Activated T-helper 2 cell treated with anti-CD3 and anti-CD28 coated beads, Interferon-gamma antibody, Interleukin-2, Interleukin-4, amounts not matched to agents 10 μg/mL and 5 μg/mL and 100 μg/mL, durations not matched to agents 14 hours and 24 hours and 36 hours (primary cell): Measurements from ENCODE around the gene UFSP1. TPM values are rescaled to one million over a fixed set of nuclear protein-coding genes. Genes with fewer than 3 reads are reported as not detected.
A peak's percentile ranks its signal among the peaks of the same experiment; 100 is the strongest.

ENCODE experiments used
- DNase-seq: peaks from one replicate; pipeline ENCODE4 v3.0.0; 2021; ENCODE audit warnings: low spot score
- H3K27ac Mint-ChIP-seq: one replicate; pipeline ENCODE4 v1.8.0; 2021; ENCODE audit warnings: mixed read lengths
- H3K27me3 Mint-ChIP-seq: one replicate; pipeline ENCODE4 v1.8.0; 2021; ENCODE audit warnings: low read depth, mixed read lengths
- H3K36me3 Mint-ChIP-seq: one replicate; pipeline ENCODE4 v1.8.0; 2021; ENCODE audit warnings: low read depth, mixed read lengths
- H3K4me1 Mint-ChIP-seq: one replicate; pipeline ENCODE4 v1.8.0; 2021; ENCODE audit warnings: low read depth, mixed read lengths
- H3K4me3 Mint-ChIP-seq: one replicate; pipeline ENCODE4 v1.8.0; 2021; ENCODE audit warnings: low read depth, mild to moderate bottlenecking, moderate library complexity, mixed read lengths
- H3K9me3 Mint-ChIP-seq: one replicate; pipeline ENCODE4 v1.8.0; 2021; ENCODE audit warnings: mixed read lengths
- intact Hi-C: fragments of 100-400 bp; cut with micrococcal nuclease; formaldehyde crosslinking; loops from one replicate; pipeline ENCODE4 v1.15.1; 2023
- total RNA-seq: library from RNA; stranded (reverse); gene quantifications from 2 replicates; pipeline ENCODE4 v1.2.3, GENCODE V29; 2022

The UFSP1 gene
- total RNA-seq, 1 donor from 2014 or later = 5.0 TPM

DNA sequence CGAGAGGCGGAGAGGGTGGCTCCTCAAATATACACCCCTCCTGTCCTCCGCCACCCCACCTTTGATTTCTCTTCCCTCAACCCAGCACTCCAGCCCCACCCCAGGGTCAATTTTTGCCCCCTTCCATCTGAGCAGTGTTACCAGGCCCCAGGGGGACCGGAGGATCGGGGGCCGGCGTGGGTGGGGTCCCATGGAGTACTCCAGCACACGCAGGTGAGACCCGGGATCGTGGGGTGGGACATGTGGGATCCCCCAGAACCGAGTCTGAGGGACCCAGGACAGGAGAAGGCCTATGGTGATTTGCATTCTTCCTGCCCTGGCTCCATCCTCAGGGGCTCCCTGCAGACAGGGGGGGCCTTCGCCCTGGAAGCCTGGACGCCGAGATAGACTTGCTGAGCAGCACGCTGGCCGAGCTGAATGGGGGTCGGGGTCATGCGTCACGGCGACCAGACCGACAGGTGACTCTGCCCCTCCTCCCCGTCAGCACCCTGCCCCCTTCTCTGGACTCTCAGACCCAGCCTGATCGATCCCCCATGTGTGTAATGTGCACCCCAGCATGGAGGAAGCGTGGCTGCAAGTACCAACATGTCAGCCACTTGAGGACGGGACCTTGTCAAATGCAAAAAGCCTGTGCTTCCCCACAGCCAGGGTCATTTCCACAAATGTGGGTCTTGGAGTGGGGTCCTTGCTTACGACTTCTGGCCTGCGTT, 21.6 kb downstream of the UFSP1 start:
- peak overlapping the region; percentile 93 for H3K27ac Mint-ChIP-seq
- H3K9me3 Mint-ChIP-seq = no peaks in the 10 kb centered on the region
- intact Hi-C loops = no loop called here
- DNase-seq = no peak
- no peaks in the 10 kb centered on the region for H3K27me3 Mint-ChIP-seq
- H3K4me1 Mint-ChIP-seq = peaks cover 8% of the 10 kb centered on the region
- peak overlapping the region; percentile 94 for H3K4me3 Mint-ChIP-seq
- H3K36me3 Mint-ChIP-seq = peaks cover 34% of the 10 kb centered on the region

DNA sequence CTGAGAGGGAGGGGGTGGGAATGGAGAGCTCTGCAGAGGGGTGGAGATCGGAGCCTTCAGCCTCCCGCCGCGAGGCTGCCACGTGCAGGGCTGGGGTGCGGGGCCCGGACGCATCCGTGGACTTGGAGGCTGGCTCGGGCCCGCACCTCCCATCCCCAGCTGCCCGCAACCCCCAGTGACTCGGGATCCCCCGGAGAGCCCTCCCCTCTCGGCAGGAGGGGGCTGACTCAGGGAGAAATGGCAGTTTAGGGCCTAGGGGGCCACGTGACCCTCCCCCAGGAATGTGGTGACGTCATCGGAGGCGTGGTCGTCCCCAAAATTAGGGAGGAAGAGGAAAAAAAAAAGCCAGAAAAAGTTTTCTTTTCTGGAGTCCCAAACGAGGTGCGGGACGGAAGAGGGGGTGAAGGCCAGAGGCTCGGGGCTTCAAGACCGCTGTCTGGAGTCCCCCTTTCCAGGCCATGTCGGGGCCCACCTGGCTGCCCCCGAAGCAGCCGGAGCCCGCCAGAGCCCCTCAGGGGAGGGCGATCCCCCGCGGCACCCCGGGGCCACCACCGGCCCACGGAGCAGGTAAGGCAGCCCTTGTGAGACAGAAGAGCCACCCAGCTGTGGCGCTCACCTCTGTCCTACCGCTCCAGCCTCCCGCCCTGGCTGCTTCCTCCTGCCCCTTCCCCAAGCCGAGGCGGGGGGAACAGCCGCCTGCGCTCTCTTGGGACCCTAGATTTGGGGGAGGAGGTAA, 22.3 kb downstream of the UFSP1 start, which contains the start of gene TRIP6:
TRIP6 (plus strand) TSS at position 348 of the 736 bp plus-strand sequence; CDS start at position 459, 111 bp downstream.
- peak within 1 kb of the TSS; percentile 93 for H3K27ac Mint-ChIP-seq
- H3K9me3 Mint-ChIP-seq = no peaks in the 10 kb centered on the region
- intact Hi-C loops = no loop called here
- H3K36me3 Mint-ChIP-seq = peaks cover 36% of the 10 kb centered on the region
- peaks cover 8% of the 10 kb centered on the region for H3K4me1 Mint-ChIP-seq
- no peaks in the 10 kb centered on the region for H3K27me3 Mint-ChIP-seq
- peak; percentile 46 for DNase-seq
- H3K4me3 Mint-ChIP-seq = peak within 1 kb of the TSS; percentile 94

DNA sequence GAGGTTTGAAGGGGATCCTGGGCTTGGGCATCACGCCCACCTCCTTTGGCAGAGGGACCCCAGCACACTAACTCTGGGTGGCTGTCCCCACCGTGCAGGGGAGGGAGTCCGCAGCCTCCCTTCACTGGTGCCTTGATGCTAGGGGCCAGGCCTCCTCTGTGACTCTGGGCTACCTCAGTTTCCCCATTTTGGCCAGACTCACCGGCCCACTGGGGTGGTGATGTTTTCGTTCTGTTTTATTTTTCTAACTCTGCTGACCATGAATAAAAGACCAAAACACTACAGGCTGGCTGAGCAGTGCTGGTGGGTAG, 22.8 kb downstream of the UFSP1 start:
- DNase-seq = no peak
- Mint-ChIP-seq H3K27me3 (no peaks in the 10 kb centered on the region), H3K27ac (peak overlapping the region; percentile 93), H3K4me3 (peak overlapping the region; percentile 94), H3K9me3 (no peaks in the 10 kb centered on the region), H3K4me1 (peaks cover 8% of the 10 kb centered on the region), H3K36me3 (peaks cover 38% of the 10 kb centered on the region)
- intact Hi-C loops = no loop called here

DNA sequence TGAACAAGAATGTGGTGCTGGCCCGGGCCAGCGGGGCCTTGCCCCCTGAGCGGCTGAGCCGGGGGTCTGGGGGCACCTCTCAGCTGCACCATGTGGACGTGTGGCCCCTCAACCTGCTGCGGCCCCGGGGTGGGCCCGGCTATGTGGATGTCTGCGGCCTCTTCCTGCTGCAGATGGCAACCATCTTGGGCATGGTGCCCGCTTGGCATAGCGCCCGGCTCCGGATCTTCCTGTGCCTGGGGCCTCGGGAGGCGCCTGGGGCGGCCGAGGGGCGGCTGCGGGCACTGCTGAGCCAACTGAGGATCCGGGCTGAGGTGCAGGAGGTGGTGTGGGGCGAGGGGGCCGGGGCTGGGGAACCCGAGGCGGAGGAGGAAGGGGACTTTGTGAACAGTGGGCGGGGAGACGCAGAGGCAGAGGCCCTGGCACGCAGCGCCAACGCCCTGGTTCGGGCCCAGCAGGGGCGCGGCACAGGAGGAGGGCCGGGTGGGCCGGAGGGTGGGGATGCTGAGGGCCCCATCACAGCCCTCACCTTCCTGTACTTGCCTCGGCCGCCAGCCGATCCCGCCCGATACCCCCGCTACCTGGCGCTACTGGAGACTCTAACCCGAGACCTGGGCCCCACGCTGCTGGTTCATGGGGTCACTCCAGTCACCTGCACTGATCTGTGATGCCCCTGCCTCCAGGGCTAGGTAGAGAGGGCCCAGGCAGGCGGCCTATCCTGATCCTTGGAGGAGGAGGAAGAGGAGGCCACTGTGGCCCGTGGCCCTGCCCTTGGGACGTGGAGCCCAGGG, 23.4 kb downstream of the UFSP1 start:
- peaks cover 8% of the 10 kb centered on the region for H3K4me1 Mint-ChIP-seq

DNA sequence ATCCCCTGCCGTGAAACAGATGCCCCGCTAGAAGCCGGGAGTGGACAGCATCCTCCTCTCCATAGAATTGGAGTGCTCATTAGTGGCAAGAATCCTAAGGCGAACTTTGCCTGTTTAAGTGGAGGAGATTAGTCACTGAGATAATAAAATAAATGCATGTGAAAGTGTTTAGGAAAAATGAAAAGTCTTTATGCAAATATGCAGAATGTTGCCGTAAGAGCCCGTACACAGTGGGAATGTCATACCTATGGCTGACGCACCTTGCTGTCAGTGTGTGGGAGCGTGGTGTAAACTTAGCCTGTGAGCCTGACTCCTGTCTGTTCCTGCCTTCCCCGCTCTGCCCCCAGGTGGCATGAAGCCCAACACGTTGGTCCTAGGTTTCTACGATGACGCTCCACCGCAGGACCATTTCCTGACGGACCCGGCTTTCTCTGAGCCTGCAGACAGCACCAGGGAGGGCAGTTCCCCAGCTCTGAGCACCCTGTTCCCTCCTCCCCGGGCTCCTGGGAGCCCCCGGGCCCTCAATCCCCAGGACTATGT, 24.1 kb downstream of the UFSP1 start:
- intact Hi-C loops = no loop called here
- no peaks in the 10 kb centered on the region for H3K27me3 Mint-ChIP-seq
- DNase-seq = no peak

More for the DNA sequence above, 23.4 kb downstream of the UFSP1 start:
- intact Hi-C loops = no loop called here
- DNase-seq = no peak
- Mint-ChIP-seq H3K27me3 (no peaks in the 10 kb centered on the region), H3K4me3 (peak overlapping the region; percentile 94), H3K36me3 (peaks cover 33% of the 10 kb centered on the region), H3K27ac (peak overlapping the region; percentile 93), H3K9me3 (no peaks in the 10 kb centered on the region)

DNA sequence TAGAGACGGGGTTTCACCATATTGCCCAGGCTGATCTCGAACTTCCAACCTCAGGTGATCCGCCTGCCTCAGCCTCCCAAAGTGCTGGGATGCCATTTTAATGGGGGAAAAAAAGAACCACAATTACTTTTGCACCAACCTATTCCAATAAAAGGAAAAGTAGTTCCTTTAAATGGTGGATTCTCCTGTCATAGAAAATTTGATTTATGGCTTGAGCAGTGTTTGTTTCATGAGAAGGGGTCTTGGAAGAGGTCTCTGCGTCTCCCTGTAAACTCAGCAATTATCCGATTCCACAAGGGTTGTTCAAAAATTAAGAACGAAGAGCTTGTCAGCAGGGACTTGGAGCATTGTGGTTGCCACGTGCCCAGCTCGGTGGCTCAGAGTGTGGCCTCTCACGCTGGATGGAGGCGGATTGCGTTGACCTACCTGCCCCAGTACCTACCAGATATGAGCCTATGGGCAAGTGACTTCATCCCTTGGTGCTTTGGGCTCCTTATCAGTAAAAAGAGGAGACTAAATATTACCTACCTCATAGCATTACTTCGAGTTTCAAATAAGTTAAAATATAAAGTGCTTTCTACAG, 25.2 kb downstream of the UFSP1 start:
- Mint-ChIP-seq H3K4me3 (no peak overlapping the region), H3K27ac (no peak overlapping the region)

More for the DNA sequence above, 24.1 kb downstream of the UFSP1 start:
- no peak overlapping the region for H3K27ac Mint-ChIP-seq
- peaks cover 34% of the 10 kb centered on the region for H3K36me3 Mint-ChIP-seq
- peaks cover 8% of the 10 kb centered on the region for H3K4me1 Mint-ChIP-seq
- H3K9me3 Mint-ChIP-seq = no peaks in the 10 kb centered on the region
- peak overlapping the region; percentile 4 for H3K4me3 Mint-ChIP-seq

DNA sequence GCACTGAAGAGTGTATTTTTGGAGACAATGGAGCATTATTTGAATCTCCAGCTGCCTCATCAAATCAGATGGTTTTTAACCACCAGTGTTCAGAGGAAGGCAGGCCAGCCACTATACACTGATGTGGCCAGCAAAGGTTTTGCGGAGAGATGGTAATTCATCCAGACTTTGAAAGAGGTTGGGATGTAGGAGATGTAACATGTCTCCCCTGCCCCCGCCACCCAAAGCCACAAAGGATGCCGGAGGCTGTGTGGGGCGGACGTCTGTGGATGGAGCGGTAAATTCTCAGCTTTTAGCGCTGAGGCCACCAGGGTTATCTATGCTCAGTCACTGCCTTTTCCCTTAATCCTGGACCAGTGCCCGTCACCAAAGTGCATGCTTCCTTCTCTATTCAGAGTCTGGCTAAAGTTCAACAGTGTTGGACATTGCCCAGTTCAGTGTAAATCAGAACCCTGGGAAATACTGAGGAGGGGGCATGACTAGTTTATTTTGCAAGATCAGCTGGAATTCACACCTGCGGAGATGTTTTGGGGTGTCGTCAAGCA, 26.0 kb downstream of the UFSP1 start:
- Mint-ChIP-seq H3K4me1 (peaks cover 8% of the 10 kb centered on the region), H3K4me3 (no peak overlapping the region), H3K9me3 (no peaks in the 10 kb centered on the region), H3K27me3 (no peaks in the 10 kb centered on the region), H3K36me3 (peaks cover 43% of the 10 kb centered on the region), H3K27ac (no peak overlapping the region)
- intact Hi-C loops = no loop called here
- no peak for DNase-seq

More for the DNA sequence above, 25.2 kb downstream of the UFSP1 start:
- intact Hi-C loops = no loop called here
- Mint-ChIP-seq H3K27me3 (no peaks in the 10 kb centered on the region), H3K9me3 (no peaks in the 10 kb centered on the region), H3K36me3 (peaks cover 43% of the 10 kb centered on the region), H3K4me1 (peaks cover 8% of the 10 kb centered on the region)
- DNase-seq = no peak

DNA sequence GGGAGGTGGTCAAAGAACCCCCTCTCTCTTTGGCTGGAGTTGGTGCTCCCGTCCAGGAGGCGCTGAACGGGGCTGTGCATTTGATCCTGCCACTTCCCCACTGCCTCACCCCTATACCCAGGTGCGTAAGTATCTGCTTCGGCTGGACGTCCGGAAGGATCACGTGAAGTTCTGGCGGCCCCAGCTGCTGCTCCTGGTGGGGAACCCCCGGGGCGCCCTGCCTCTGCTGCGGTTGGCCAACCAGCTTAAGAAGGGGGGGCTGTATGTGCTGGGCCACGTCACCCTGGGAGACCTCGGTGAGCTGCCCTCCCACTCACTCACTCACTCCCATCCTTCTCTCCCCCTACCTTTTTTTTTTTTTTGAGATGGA, 27.9 kb downstream of the UFSP1 start:
- H3K36me3 Mint-ChIP-seq = peaks cover 39% of the 10 kb centered on the region
- H3K9me3 Mint-ChIP-seq = no peaks in the 10 kb centered on the region
- H3K27ac Mint-ChIP-seq = no peak overlapping the region
- H3K27me3 Mint-ChIP-seq = no peaks in the 10 kb centered on the region
- no peaks in the 10 kb centered on the region for H3K4me1 Mint-ChIP-seq
- H3K4me3 Mint-ChIP-seq = no peak overlapping the region
- no peak for DNase-seq
- intact Hi-C loops = no loop called here

DNA sequence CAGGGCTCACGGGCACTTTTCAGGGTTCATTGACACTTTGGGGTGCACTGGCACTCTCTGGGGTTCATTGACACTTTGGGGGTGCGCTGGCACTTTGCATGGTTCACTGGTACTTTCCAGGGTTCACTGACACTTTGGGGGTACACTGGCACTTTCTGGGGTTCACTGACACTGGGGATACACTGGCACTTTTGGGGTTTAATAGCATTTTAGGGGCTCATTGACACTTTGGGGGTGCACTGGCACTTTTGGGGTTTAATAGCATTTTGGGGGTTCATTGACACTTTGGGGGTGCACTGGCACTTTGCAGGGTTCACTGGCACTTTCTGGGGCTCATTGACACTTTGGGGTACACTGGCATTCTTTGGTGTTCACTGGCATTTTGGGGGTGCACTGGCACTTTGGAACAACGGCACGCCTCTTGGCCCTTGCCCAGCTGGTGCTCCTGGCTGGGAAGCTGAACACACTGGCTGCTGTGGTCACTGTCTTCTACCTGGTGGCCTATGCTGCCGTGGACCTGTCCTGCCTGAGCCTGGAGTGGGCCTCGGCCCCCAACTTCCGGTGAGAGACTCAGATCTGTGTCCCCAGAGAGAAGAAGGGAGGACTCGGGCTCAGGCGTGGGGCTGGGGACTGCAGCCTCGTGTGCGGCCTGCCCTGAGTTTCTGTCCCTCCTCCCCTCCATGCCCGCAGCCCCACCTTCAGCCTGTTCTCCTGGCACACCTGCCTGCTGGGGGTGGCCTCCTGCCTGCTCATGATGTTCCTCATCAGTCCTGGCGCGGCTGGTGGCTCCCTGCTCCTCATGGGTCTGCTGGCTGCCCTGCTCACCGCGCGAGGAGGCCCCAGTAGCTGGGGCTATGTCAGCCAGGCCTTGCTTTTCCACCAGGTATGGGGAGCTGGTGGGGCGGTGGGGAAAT, 28.6 kb downstream of the UFSP1 start:
- Mint-ChIP-seq H3K27ac (no peak overlapping the region), H3K4me1 (no peaks in the 10 kb centered on the region), H3K4me3 (no peak overlapping the region), H3K36me3 (peaks cover 40% of the 10 kb centered on the region), H3K9me3 (no peaks in the 10 kb centered on the region), H3K27me3 (no peaks in the 10 kb centered on the region)
- intact Hi-C loops = no loop called here
- no peak for DNase-seq

DNA sequence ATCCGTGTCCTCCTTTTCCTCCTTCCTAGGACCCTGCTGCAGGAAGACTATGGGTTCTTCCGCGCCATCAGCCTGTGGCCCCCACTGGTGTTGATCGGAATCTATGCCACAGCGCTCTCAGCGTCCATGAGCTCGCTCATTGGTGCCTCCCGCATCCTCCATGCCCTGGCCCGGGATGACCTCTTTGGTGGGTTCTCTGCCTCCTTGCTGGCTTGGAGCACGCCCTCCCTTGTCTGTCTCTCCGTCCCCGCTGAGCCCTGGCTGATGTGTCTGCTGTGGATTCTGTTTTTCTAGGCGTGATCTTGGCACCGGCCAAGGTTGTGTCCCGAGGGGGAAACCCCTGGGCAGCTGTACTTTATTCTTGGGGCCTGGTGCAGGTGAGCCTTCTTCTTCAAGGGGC, 29.7 kb downstream of the UFSP1 start:
- intact Hi-C loops = no loop called here
- no peaks in the 10 kb centered on the region for H3K4me1 Mint-ChIP-seq
- peaks cover 45% of the 10 kb centered on the region for H3K36me3 Mint-ChIP-seq
- H3K9me3 Mint-ChIP-seq = no peaks in the 10 kb centered on the region
- H3K27me3 Mint-ChIP-seq = no peaks in the 10 kb centered on the region
- no peak overlapping the region for H3K27ac Mint-ChIP-seq
- no peak overlapping the region for H3K4me3 Mint-ChIP-seq
- no peak for DNase-seq

DNA sequence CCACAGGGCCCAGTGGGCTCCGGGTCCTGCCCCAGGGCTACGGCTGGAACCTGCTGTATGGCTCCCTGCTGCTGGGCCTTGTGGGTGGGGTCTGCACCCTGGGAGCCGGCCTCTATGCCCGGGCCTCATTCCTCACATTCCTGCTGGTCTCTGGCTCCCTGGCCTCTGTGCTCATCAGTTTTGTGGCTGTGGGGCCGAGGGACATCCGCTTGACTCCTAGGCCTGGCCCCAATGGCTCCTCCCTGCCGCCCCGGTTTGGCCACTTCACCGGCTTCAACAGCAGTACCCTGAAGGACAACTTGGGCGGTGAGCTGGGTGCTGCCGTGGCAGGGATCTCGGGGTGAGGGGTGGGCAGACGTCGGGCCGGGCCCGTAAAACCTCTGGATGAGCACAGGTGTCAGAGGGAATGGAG, 32.6 kb downstream of the UFSP1 start:
- no peak for DNase-seq
- Mint-ChIP-seq H3K4me1 (peaks cover 2% of the 10 kb centered on the region), H3K36me3 (peaks cover 29% of the 10 kb centered on the region), H3K27ac (no peak overlapping the region), H3K4me3 (no peak overlapping the region), H3K27me3 (no peaks in the 10 kb centered on the region), H3K9me3 (no peaks in the 10 kb centered on the region)
- intact Hi-C loops = no loop called here
